GM18870 (cell line): Measurements from ENCODE around the gene DCDC2C.
"Not testable (repeated sequence)": the region's sequence is repeated elsewhere in the genome, so short reads cannot be mapped to it uniquely, and the experiment has no call there.

Source experiments
- ATAC-seq: cut with Tn5 transposase; IDR thresholded peaks from one replicate; pipeline ENCODE4 v1.9.1; 2021; ENCODE audit warnings: moderate library complexity; ENCODE audit not compliant: unreplicated experiment

Gene DCDC2C

DNA sequence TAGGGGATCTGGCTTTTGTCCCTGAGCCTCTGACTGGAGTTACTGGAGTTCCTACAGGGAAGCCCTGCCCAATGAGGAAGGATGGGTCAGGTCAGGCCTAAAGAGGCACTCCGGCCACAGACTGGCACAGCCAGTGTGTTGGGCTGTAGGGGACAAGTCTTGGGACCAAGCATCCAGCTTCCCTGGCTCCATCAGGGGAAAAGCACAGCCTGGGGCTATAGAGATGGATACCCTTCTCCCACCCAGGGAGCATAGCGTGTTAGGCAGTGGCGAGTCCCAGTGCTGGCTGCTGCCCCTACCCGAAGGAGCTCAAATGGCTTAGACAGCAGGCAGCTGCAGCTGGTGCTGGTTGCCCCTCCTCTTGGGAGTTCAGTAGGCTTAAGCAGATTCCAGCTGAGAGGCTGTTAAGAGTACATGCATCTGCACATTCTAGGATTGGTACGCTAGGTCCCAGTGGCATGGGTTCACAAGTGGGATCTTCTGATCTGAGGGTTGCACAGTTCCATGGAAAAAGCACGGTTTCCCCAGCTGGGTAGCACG lies 111.4 kb downstream of the DCDC2C start:
- no peak for ATAC-seq

DNA sequence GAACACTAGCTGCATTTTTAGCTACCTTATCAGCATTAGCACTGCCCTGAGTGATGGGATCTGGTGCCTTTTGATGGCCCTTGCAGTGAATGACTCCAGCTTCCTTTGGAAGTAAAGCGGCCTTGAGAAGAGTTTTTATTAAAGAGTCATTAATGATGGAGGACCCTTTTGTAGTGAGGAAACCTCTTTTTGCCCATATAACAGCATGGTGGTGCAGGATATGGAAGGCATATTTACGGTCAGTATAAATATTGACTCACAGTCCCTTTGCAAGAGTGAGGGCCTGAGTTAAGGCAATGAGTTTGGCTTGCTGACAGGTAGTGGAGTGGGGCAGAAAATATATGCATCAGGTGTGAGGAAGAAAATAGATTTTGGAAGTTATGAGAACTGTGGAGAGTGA lies 113.8 kb downstream of the DCDC2C start:
- ATAC-seq: not testable (repeated sequence)

DNA sequence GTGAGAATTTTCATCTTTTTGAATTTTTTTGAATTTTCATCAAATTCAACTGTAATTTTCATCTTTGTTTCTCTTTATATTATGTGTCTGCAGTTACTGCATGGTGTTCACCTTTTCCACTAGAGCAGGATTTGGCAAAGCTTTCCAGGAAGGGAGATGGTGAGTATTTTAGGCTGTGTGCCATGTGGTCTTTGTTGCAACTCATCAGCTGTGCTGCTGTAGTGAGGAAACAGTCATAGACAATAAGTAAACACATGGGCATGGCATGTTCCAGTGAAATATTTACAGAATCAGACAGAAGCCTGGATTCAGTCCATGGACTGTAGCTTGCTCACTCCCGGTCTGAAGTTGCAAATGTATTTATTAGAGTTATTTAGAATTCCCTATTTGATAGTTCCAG lies 120.4 kb downstream of the DCDC2C start:
- ATAC-seq: no peak

DNA sequence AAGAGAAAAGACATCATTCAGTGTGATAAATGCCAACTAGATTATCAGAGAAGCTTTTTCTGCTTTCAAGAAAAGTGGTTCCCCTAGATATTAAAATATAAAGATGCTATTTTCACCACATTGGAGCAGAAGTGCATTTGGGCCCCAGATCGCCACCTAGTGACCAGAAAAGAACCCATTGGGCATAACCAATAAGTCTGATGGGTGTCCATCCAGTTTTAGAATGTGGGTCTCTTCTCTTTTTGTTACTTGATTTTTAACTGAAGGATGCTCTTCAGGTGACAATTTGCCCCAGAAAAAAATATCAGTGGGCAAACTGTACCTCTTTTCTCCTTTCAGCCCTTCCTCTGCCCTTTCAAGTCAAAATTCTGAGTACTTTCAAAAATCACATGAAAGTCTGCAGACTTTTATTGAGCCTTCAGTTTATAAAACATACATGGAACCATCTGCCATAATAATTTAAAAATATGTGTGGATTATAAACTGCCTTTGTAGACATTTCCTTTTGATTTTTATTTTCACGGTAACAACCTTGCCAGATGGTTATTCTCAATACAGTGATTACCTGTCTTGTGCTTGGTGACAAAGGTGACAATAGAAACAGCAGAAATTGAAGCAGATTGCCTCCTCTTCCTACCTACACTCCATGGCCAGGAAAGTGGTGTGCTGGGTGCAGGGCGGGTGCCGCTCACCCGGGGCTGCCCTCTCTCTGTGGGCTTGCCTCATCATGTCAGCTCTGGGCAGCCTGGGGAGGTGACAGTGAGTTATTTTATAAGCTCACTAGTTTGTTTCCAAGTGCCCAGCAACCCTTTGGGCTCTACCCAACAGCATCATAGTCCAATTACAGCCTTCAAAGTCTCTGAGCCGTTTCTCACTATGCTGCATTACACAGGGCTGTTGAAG lies 124.5 kb downstream of the DCDC2C start:
- ATAC-seq: no peak

DNA sequence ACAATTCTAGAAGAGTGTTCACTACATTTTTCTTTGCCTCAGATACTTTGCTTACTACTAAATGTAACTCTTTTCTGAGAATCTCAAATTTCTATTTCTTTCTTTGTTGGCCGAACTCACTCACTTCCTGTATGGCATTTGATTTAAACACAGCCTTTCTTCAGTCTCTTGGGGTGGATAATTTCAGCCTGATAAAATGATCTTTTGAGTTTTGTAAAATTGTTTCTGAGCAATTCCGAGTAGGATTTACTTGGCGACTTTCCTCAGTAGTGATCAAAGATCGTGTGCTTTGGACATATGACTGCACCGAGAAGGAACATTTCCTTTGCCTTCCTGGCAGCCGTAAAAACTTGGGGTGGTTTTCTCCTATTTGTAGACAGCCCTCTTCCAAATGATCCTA lies 127.4 kb downstream of the DCDC2C start:
- ATAC-seq: no peak

DNA sequence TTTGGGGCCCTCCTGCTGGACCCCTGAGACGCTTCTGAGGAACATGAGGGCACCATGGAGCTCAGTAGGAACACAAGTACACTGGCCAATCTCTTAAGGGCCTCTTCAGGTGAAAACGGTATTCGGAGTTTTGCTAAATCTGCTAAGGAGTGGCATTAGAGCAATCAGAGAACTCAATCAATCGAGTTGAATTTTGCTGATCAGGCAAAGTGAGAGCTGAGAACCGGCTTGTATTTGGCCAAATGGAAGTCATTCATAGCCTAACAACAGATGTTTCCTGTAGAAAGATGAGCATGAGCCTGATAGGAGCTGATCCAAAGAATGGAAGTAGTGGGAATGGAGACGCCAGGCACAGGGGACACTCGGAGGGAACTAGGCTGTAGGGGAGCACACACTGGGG lies 133.7 kb downstream of the DCDC2C start:
- ATAC-seq: no peak

DNA sequence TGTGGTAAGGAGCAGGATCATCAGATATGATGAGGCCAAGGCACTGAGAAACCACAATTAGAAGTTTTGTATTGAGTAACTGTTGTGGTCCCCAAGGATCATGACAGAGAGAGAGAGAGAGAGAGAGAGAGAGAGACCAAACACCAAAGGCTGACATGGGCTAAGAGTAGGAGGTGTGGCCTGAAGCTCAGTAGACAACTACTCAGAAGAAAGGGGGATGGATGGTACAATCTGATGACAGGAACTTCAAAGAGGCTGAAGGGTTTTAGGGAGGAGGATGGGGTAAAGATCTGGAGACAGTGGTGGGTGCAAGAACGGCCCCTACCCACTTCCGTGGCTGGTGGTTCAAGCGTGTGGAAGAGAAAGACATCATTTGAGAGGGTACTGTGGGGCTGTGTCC lies 135.0 kb downstream of the DCDC2C start:
- no peak for ATAC-seq

DNA sequence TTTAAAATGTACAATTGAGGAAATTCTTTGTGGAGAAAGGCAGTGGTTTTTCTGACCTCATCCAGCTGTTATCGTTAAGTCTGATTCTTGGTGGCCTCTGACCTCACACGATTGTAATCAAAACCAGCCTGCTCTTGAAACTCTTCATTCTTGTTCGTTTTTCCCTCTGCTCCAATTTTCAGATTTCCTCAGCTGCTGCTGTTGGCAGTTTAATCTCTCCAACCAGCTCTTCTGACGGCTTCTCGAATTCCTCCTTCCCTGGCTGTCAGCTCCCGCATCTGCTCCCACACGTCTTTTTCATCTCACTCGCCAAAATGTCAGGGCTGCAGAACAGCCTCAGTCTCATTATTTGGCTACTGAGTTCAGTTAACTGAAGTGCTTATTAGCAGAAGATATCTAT lies 136.1 kb downstream of the DCDC2C start:
- no peak for ATAC-seq

DNA sequence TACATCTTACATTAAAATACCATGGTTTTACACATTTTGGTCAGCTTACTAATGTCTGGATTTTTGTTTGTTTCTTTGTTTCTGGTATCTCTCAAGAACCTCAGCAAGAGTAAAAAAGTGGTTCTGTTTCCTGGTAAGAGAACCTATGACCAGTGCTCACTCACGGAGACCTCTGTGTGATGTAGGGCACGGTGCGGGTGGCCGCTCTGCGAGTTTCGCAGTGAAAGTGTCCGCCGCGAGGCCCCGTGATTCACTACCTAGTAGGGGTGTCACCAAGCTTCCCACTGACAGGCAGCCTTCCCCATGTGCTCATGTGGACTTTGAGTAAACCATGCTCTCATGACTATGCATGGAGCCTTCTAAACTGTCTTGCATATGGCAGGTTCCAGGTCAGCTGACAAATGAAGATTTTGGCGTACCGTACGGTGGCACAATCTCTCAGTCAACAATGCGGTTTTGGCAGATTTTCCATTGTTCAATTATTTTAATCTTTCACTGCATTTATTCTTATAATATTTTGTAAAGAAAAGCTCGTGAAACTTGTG lies 137.3 kb downstream of the DCDC2C start:
- ATAC-seq: no peak

DNA sequence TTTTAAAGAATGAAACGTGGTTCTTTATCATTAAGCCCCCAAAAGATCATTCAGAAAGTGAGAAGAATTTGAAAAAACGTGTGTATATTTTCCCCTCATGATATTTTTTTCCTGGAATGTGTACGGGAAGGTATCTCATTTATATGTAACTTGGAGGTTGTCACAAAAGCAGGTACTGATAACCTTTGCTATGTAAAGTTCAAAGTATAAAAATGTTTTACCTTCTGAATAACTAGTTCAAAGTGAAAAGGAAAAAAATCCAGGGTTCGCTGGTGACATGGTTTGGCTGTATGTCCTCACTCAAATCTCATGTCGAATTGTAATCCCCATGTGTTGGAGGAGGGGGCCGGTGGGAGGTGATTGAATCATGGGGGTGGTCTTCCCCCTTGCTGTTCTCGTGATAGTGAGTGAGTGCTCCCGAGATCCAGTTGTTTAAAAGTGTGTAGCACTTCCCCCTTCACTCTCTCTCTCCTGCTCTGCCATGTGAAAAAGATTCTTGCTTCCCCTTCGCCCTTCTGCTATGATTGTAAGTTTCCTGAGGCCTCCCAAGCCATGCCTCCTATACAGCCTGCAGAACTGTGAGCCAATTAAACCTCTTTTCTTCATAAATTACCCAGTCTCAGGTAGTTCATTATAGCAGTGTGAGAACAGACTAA lies 144.2 kb downstream of the DCDC2C start:
- no peak for ATAC-seq

DNA sequence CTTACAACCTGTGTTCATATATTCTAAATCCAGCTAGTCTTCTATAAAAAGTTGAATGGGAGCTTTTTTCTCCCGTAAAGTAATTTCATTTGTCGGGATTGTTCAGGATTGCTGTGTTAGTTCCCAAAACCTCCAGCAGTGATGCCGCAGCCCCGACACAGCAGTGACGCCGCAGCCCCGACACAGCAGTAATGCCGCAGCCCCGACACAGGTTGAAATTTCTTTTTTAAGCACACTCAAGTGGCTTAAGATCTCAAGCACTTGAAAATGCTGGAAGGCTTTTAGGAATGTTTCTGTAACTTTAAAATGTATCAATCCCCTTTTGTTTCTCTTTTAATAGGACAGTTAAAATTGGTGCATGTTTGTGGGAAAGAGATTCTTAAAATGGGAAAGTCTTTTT lies 145.4 kb downstream of the DCDC2C start:
- ATAC-seq: no peak

DNA sequence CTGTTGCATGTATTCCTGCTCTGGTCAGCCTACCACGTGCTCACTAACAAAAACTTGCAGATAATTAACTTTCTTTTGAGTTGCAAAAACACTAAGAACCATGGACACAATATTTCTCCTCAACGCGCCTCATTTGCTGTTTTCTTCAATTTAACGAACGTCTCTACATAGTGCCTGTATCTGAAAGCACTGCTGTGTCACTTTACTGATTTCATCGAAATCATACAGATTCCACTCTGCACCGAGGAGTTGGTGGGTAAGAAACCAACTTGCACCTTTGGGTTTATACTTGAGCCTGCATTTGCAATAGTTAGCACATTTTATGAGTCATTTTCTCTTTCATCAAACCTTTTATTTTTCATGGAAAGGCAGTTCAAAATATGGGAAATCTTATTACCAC lies 145.8 kb downstream of the DCDC2C start:
- ATAC-seq: no peak

DNA sequence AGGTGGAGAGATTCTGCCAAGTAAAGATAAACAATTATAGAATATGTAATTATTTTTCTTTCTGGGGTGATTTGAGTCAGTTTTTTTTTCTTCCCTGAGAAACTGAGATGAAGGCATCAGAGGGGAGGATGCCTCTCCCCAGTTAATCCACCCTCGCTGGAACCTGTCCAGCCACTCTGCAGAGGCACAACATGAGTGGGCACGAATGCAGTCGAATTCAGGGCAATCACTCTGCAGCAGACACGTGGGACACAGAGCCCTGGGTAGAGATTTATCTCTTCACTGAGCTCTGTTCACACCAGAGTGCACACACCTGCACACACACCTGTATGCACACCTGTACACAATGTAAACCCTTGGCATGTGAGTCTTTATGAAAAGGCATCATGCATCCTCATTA lies 154.2 kb downstream of the DCDC2C start:
- no peak for ATAC-seq

DNA sequence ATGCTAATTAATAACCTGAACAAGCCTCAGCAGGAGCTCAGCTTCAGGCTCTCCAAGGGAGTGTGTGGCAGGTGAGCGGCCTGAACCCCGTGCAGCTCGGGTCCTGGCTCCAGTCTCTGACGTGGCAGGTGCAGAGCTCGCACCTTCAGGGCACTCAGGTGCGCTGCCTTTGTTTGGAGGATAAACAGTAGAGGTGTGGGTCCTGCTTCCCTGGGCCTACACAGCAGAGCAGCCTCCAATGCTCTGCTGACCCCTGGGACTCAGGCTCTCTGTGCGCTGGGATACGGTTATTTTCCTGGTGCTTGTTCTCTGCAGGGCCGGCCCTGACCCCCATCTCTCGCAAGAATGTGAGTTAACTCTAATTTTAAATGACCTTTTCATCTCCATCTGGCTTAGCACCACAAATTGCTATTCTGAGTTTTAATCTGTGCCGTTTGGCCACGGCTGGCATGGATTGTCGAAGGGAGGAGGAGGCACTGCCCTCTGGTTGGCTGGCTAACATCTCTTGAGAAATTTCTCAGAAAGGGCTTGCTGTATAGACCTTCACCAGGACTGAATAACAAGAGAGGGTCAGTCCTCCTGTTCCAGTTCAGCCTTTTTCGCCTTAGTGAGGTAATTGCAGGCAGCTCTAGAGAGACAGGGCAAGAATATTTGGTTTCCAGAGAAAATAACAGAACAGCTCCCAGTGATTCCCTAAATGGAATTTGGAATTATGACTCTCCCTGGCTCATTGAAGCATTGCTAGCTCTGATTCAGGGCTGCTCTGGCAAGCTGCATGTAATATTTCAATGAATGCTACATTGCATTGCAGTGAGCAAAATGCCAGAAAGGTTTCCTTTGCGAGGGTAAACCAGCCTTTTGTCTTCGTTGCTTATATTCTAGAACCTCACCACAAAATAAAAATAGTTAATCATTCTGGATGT lies 161.8 kb downstream of the DCDC2C start:
- ATAC-seq: no peak

DNA sequence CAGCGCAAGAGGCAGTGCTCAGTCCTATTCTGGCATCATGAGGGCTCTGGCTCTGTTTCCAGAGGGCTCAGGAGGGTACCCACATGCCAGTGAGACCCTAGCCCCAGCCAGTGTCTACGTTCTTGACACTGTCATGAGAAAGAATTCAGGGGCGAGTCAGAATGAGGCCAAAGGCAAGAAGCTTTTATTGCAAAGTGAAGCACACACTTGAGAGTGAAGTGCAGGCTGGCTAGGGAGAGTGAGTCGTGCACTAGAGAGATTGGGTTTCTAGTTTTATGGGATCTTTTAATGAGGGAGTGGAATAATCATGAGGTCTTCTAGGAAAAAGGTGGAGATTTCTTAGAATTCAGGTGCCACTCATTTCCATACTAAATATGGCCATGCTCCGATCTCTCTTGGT lies 164.1 kb downstream of the DCDC2C start:
- ATAC-seq: no peak

DNA sequence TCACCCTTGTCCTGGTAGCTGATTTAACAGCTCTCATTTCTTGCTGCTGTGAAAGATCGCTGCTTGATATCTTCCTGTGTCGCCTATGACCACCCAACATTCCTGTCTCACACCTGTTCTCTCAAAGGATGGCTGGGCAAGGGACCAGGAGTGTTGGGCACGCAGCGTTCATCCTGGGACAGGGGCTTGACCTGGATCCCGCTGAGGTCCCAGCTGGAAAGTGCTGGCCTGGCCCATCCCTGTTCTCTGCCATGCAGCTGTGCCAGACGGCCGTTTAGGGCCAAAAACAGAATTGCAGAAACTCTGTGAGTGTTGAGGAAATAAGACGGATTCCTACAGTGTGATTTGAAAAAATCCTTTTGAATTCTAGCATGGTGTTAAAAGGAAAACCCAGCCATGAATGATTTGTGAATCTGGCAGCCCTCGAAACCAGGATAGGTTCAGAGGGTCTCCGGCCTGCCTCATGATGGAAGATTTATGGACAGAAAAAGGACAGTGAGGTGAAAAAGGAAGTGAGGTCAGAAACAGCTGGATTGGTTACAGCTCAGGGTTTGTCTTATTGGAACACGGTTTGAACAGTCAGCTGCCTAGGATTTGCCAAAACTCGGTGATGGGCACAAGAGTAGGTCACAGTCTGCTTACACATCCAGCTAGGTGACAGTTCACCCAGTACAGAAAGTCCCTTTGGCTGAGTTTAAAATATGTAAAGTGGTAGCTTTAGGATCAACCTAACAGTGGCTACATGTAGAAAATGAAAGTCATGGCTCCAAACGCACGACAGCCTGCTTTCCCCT lies 164.8 kb downstream of the DCDC2C start:
- ATAC-seq: no peak

DNA sequence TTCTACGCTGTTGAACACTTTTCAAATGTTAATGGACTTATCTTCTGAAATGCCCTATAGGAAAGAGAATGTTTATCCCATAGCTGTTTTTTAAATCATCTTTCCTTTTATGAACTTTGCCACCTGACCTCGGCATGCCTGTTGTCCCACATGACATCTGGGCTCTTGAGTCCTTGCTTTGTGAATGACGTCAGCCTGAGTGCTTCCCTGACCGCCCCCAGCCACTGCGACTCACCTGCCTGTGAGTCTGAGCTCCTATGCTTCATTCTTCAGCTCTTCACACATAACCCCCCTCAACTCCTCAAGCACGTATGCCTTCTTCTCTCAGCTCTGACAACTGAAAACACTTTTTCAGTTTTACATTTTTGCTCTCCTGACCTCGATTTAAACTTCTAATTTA lies 166.8 kb downstream of the DCDC2C start:
- ATAC-seq: no peak

DNA sequence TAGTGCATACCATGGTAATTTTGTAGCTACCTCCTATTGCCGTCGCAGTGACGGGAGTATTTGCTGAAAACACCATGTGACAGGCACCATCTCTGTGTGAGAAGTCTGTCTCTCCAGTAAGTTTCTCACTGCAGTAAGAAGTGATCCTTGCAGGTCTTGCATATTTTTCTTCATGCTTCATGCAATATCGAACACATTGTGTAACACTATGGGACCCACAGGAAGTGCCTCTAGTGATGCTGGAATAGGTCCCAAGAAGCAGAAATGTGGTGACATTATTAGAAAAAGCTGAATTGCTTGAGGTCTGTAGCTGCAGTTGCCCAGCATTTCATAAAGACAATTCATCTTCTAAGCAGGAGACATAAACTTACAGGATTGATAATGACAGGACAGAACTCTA lies 167.6 kb downstream of the DCDC2C start:
- no peak for ATAC-seq

DNA sequence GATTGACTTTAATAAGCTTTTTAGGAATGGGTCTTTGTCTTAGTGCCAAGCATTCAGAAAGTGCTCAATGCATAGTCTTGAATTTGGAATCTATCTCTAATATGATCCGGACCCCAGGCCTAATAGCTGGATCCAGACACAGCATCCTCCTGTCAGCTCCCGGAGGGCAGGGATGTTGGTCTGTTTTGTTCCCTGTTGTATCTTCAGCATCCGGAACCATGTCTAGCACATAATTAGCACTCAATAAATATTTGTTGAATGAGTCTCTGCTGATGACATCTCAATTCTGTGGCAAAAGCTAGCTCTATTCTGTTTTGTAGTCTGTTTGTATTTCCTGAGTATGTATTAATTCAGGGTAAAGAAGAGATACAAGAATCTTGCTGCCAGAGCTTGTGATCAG lies 169.1 kb downstream of the DCDC2C start:
- no peak for ATAC-seq

DNA sequence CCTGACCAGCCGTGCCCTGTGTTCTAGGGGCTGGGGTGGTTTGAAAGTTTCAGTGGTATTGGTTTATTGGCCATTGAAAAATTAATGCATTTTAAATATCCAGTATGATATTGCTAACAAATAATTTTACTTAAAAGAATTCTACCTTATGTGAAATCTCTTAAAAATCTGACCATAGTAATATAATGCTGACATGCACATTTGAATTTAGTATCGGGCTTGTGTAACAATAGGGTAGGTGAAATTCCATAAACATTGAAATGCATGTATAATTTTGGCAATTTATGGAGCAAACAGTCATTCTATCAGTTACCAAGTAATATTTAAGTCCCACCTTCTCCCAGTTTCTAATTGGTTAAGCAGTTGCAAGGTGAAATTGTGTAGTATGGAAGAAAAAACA lies 170.5 kb downstream of the DCDC2C start:
- no peak for ATAC-seq
